GM18517 (cell line): ENCODE measurements around the gene GALNT2.

Source experiments
- ATAC-seq: cut with Tn5 transposase; IDR thresholded peaks from one replicate; pipeline ENCODE4 v1.9.1; 2021; ENCODE audit warnings: mild to moderate bottlenecking, moderate library complexity; ENCODE audit not compliant: unreplicated experiment

GALNT2 gene

GRCh38 chr1:230284891-230285290 lies 217.9 kb downstream of the GALNT2 start:
- ATAC-seq, result no peak

GRCh38 chr1:230285351-230285750 lies 218.3 kb downstream of the GALNT2 start:
- ATAC-seq, result no peak

DNA sequence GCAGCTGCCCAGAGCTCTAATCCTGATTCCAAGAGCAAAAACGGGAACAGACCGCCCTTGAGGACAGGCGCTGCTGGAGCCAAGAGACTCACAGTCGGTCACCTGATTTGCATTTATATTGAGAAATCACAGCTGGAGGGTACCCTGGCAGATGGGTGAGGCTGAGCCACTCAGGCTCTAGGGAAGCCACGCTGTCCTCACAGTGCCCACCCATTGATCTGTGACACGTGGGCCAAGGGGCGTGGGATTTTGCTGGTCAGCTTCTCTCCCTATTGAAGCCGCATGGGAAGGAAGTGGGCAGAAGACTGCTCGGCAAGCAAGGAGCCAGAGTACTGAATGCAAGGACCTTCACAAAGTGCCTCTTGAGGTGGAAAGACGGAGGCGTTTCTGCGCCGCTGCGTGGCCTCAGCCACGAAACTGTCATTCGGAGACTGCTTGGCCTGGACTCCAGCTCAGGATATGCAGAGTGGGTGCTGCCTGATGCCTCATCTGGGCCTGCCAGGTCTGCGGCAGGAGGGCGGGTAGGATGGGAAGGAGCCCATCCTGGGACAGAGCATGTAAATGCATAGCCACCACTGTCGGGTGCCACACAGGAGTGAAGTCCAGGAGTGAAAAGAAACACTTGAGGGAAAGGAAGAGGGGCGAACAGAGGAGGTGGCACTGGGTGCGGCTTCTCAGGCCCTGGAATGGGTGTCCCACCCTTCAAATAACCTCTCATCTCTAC lies 219.3 kb downstream of the GALNT2 start:
- ATAC-seq, result no peak

- no peak for ATAC-seq
These were observed 219.8 kb downstream of the GALNT2 start for GRCh38 chr1:230286890-230287269.

GRCh38 chr1:230287674-230288315 lies 220.8 kb downstream of the GALNT2 start:
- ATAC-seq, result no peak

- ATAC-seq, result no peak
These were observed 221.8 kb downstream of the GALNT2 start for GRCh38 chr1:230288641-230289349.

GRCh38 chr1:230289350-230289644 lies 222.3 kb downstream of the GALNT2 start:
- no peak for ATAC-seq

- ATAC-seq, result no peak
These were observed 224.9 kb downstream of the GALNT2 start for GRCh38 chr1:230291731-230292620.

GRCh38 chr1:230292689-230293389 lies 225.8 kb downstream of the GALNT2 start:
- ATAC-seq, result no peak

DNA sequence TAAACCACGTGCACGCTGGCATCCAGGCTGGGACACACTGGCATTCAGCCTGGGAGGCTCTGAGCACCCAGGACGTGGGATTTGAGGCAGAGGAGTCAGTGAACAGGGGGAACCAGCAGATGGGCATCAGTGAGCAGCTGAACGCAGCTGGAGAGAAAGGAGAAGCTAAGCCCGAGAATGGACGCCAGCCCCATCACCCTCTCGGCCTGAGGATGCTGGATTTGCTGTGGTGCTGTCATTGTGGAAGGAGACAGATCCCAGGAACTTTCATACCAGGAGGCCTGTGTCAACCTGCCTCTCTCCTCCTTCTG lies 226.3 kb downstream of the GALNT2 start:
- ATAC-seq, result no peak

DNA sequence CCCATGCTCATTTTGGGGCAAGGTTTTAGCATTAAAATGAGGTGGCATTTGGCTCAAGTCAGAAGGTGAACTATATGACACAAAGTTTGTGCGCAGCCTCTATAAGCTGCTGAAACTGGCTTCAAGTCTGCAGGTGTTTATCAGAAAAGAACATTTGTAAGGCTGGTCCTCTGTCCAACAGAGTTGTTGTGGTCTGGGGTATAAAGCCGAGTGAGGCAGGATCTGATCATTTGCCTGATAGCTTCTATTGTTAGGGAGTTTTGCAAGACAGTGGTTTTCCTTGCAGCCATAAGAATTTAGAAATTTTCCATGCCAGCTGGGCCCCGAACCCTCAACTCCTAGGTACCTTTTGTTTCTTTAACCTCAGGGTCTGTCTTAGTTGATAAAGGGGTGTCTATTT lies 228.3 kb downstream of the GALNT2 start:
- no peak for ATAC-seq

DNA sequence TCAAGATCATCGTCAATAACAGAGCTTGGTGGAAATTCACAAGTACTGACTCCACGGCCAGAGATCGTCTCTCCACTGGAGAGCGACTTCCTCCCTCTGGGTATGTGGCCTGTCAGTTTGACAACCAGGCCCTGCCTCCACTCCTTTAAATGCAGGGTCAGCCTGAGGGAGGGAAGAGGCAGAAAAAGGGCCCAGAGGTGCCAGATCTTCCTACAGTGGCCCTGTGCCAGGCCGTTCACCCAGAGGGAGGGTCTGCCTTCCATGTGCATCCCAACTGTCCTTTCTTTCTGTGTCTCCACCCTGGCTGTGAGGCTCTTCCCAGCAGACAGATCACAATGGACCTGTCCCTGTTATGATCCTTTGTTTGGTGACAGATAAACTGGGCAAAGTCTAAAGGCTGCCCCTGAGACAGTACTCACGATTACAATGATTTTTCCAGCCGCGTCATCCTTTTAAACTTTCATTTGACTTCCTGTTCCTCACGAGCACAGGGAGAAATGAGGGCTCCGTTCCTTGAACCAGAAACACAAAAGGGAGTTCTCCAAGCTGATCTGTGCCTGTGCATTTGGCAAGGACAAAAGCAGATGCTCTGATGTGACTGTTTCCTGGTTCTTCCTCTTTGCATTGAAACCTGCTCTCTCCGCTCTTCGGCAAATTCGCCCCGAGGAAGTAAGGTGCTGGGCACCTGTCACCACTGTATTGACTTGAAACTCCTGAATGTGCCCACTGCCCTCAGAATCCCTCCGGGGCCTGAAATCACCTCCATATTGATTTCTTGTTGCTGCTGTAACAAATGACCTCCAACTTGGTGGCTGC lies 232.4 kb downstream of the GALNT2 start:
- ATAC-seq, result no peak

- ATAC-seq, result no peak
These were observed 233.6 kb downstream of the GALNT2 start for GRCh38 chr1:230300322-230301301.

GRCh38 chr1:230301322-230301721 lies 234.3 kb downstream of the GALNT2 start:
- no peak for ATAC-seq

- no peak for ATAC-seq
These were observed 234.8 kb downstream of the GALNT2 start for GRCh38 chr1:230301822-230302221.

- ATAC-seq, result no peak
These were observed 236.0 kb downstream of the GALNT2 start for GRCh38 chr1:230303069-230303468.

DNA sequence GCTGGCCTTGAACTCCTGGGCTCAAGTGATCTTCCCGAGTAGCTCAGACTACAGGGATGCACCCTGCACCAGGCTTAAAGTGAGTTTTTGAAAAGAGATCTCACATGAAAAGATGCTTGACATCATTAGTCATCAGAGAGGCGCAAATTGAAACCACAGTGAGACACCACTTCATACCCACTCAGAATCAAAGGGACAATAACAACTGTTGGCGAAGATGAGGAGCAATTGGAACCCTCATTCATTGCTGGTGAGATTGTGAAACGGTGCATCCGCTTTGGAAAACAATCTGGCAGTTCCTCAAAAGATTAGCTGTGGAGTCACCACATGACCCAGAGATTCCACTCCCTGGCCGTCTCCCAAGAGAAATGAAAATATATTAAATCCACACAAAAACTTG lies 236.8 kb downstream of the GALNT2 start:
- no peak for ATAC-seq

- ATAC-seq, result no peak
These were observed 239.1 kb downstream of the GALNT2 start for GRCh38 chr1:230306169-230306568.

DNA sequence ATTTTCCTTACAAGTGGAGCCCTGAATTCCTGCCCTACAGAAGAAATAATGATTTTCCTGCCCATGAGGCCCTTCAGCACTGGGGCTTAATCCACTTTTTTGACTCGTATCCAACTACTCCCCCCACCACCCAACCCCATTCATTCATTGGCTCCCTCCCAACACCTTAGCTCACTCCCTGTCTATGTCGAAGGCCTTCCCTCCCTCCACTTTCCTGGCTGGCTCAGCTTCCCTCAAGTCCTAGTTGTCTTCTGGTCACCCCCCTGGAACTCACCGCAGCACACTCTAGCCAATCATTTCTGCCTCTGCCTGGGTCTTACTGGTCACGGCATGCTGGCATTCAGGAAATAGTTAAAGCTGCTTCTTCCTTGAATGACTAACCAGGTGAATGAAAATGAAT lies 240.2 kb downstream of the GALNT2 start:
- ATAC-seq, result no peak
